SK-N-MC (cell line): ENCODE results near the gene SLITRK2.

ENCODE experiments used
- EZH2 ChIP-seq: fragments of 200-600 bp; sonication (generic); IDR thresholded peaks from one replicate; pipeline ENCODE4 v1.6.1; 2017; ENCODE audit warnings: antibody characterized with exemption
- FOXP2 ChIP-seq: optimal IDR thresholded peaks from 2 replicates; pipeline ENCODE3; 2011; ENCODE audit warnings: mild to moderate bottlenecking, moderate library complexity; ENCODE audit not compliant: insufficient read depth; ENCODE audit errors: extremely low read length, control extremely low read depth
- POLR2AphosphoS5 ChIP-seq: IDR thresholded peaks from 2 replicates; pipeline ENCODE4 v1.6.1; 2012; ENCODE audit warnings: mild to moderate bottlenecking, low read depth, low read length, borderline replicate concordance

DNA sequence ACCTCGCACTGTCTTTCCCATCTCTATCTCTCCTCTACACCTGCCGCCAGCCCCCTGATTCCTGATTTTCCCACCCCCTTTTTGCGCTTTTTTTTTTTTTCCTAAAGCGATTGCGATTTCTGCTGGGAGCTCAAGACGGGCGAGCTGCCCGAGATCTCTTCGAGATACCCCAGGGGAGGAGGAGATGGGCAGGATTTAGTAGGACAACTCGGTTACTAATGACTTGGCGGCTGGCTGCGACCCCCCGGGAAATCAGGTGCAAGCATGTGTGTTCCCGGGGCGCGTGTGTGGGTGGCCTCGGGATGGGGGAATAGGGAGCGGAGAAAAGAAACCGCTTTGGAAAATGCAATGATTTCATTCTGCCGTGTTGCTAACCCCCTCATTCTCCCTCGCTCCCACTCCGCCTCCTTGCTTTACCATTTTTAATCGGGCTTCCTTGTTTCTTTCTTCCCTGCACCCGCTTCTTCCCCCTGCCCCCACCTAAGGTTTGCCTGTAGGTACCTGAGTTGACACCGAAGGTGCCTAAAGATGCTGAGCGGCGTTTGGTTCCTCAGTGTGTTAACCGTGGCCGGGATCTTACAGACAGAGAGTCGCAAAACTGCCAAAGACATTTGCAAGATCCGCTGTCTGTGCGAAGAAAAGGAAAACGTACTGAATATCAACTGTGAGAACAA is 4.4 kb downstream of the SLITRK2 start:
- TF ChIP-seq POLR2AphosphoS5 = no peak
- TF ChIP-seq EZH2 = no peak
- no peak for TF ChIP-seq FOXP2
